HepG2 (cell line): ENCODE measurements around the gene AUTS2. TPM values are rescaled to one million over a fixed set of nuclear protein-coding genes. Genes with fewer than 3 reads are reported as not detected.

Experiments used
- ATAC-seq: fragments of 200-7000 bp; cut with Tn5 transposase; 3 replicates; pipeline ENCODE4 v1.9.1; 2020; ENCODE audit warnings: mild to moderate bottlenecking, moderate library complexity
- BruUV-seq: library from RNA; stranded (reverse); fragments of 400-500 nt; replicated peaks from 2 replicates; lab custom pipeline; 2021; lab: Mats Ljungman, UMichigan
- CTCF ChIA-PET: fragments of 300-600 bp; formaldehyde crosslinking; extraction: SDS; loops from one replicate; lab custom pipeline; 2021; ENCODE audit warnings: low total read pairs, inconsistent platforms, low intra/inter-chr PET ratio; lab: Yijun Ruan, JAX
- POLR2A ChIA-PET: fragments of 350-600 bp; sonication (Branson Sonifier 250); formaldehyde crosslinking; loops from one replicate; lab custom pipeline; 2020; ENCODE audit warnings: antibody characterized with exemption, inconsistent platforms; lab: Yijun Ruan, JAX
- DNase-seq: peaks from one replicate; pipeline ENCODE4 v3.0.0-alpha.2; 2015; ENCODE audit warnings: low spot score
- FAIRE-seq: peaks from 3 replicates; lab custom pipeline; 2011; peaks lifted over from hg19 to GRCh38; lab: Jason Lieb, UNC
- H2AFZ ChIP-seq: one replicate; pipeline ENCODE4 v1.6.1; 2011; ENCODE audit warnings: low read length, inconsistent platforms
- H3K27ac ChIP-seq: fragments of 300-600 bp; 3 replicates; pipeline ENCODE4 v1.8.0; 2011; ENCODE audit warnings: mixed run types, mild to moderate bottlenecking, mixed read lengths, low read length, inconsistent platforms; ENCODE audit not compliant: insufficient read depth; ENCODE audit errors: extremely low read length
- H3K27me3 ChIP-seq, 2 experiments: fragments of 200-600 bp in 1 of 2; 2 replicates in 1 of 2; 3 replicates in 1 of 2; pipeline versions ENCODE4 v1.6.0 to v1.8.0; 2011; ENCODE audit warnings: low read length in 2 of 2, mild to moderate bottlenecking in 2 of 2, moderate library complexity in 2 of 2, inconsistent platforms in 1 of 2; ENCODE audit not compliant: insufficient read depth in 2 of 2, control insufficient read depth in 1 of 2
- H3K36me3 ChIP-seq, 2 experiments: fragments of 200-600 bp in 1 of 2; replicated peaks in 1 of 2; 2 replicates in 1 of 2; 3 replicates in 1 of 2; pipeline versions ENCODE4 v1.5.1 to v1.8.0; 2011; ENCODE audit warnings: low read length in 2 of 2, inconsistent platforms in 1 of 2; ENCODE audit not compliant: insufficient read depth in 2 of 2, control insufficient read depth in 1 of 2
- H3K4me1 ChIP-seq: 2 replicates; pipeline ENCODE4 v1.5.1; 2012; ENCODE audit warnings: low read length, inconsistent platforms; ENCODE audit not compliant: insufficient read depth
- H3K4me2 ChIP-seq: 2 replicates; pipeline ENCODE4 v1.6.0; 2011; ENCODE audit warnings: low read depth, low read length, inconsistent platforms
- H3K4me3 ChIP-seq, 3 experiments: fragments of 200-600 bp in 1 of 3; sonication (generic), shearing (Covaris generic) in 1 of 3; replicated peaks in 1 of 3; 2 replicates each; pipeline ENCODE4 v1.5.1; 2011 to 2016; ENCODE audit warnings: low read length in 3 of 3, inconsistent platforms in 2 of 3, low read depth in 2 of 3, mild to moderate bottlenecking in 2 of 3, control low read depth in 1 of 3, mixed read lengths in 1 of 3; ENCODE audit not compliant: insufficient read depth in 1 of 3
- H3K79me2 ChIP-seq: one replicate; pipeline ENCODE4 v1.6.1; 2011; ENCODE audit warnings: low read length, inconsistent platforms; ENCODE audit not compliant: insufficient read depth
- H3K9ac ChIP-seq: 2 replicates; pipeline ENCODE4 v1.6.0; 2011; ENCODE audit warnings: mild to moderate bottlenecking, low read depth, low read length, inconsistent platforms; ENCODE audit not compliant: insufficient read depth
- H3K9me3 ChIP-seq: 2 replicates; pipeline ENCODE4 v1.5.1; 2012; ENCODE audit warnings: mild to moderate bottlenecking, low read length
- H4K20me1 ChIP-seq: 2 replicates; pipeline ENCODE4 v1.6.0; 2011; ENCODE audit warnings: inconsistent platforms, mild to moderate bottlenecking, low read length, moderate library complexity; ENCODE audit not compliant: insufficient read depth
- CBX2 ChIP-seq, 2 experiments: fragments of 200-600 bp in 1 of 2; sonication (generic); formaldehyde crosslinking in 1 of 2; IDR thresholded peaks; 2 replicates each; pipeline versions ENCODE4 v1.7.0 to v1.8.1; 2018 to 2022; ENCODE audit warnings: low read depth in 2 of 2, low read length in 1 of 2, mild to moderate bottlenecking in 1 of 2, missing genetic modification reagents in 1 of 2
- FUBP1 ChIP-seq: sonication (generic); formaldehyde crosslinking; IDR thresholded peaks from 2 replicates; pipeline ENCODE4 v1.5.1; 2020; ENCODE audit warnings: missing genetic modification reagents, mild to moderate bottlenecking, borderline replicate concordance
- POGZ ChIP-seq: sonication (generic); formaldehyde crosslinking; IDR thresholded peaks from 2 replicates; pipeline ENCODE4 v1.4.0; 2020; ENCODE audit warnings: mild to moderate bottlenecking, missing genetic modification reagents
- ZMYM3 ChIP-seq: sonication (generic); formaldehyde crosslinking; IDR thresholded peaks from 2 replicates; pipeline ENCODE4 v1.5.1; 2020; ENCODE audit warnings: mild to moderate bottlenecking, missing genetic modification reagents
- ZNF609 ChIP-seq: sonication (generic); formaldehyde crosslinking; IDR thresholded peaks from 2 replicates; pipeline ENCODE4 v1.4.0; 2020; ENCODE audit warnings: mild to moderate bottlenecking, missing genetic modification reagents, borderline replicate concordance
- ZSCAN9 ChIP-seq: IDR thresholded peaks from 2 replicates; pipeline ENCODE4 v1.6.1; 2016; ENCODE audit warnings: borderline replicate concordance
- WGBS: methylation state at CpG from one replicate; pipeline ENCODE4 v1.1.6; 2017; ENCODE audit warnings: low lambda C conversion rate; 5-methylcytosine and 5-hydroxymethylcytosine counted together
- in situ Hi-C: cut with HindIII; loops from 2 replicates; pipeline ENCODE4 v1.10.0; 2017; ENCODE audit warnings: low pct_unique_long_range_greater_than_20kb; ENCODE audit not compliant: extremely low pct_ligation_motif_present
- intact Hi-C: fragments of 100-400 bp; cut with micrococcal nuclease; formaldehyde crosslinking; loops from one replicate; pipeline ENCODE4 v1.10.0; 2022; ENCODE audit not compliant: unreplicated experiment
- polyA plus RNA-seq, 8 experiments: library from polyadenylated mRNA; depleted of rRNA in 3 of 8; stranded (reverse) in 7 of 8; unstranded in 1 of 8; fragments of >200 nt; fragmentation: Illumina TruSeq in 4 of 8; extraction: Trizol in 4 of 8; gene quantifications; 2 replicates each; pipeline versions ENCODE4 v1.2.1 to v1.2.3, GENCODE V29; 2011 to 2016; ENCODE audit warnings: low read depth in 4 of 8, missing spikeins in 1 of 8, mixed read lengths in 1 of 8; ENCODE audit not compliant: insufficient read depth in 1 of 8
- total RNA-seq, 5 experiments: library from RNA; depleted of rRNA; stranded (reverse); fragments of >200 nt; fragmentation: Illumina TruSeq; extraction: Trizol; gene quantifications; 2 replicates each; pipeline ENCODE4 v1.2.3, GENCODE V29; 2016; ENCODE audit warnings: low read depth in 1 of 5
- TF ChIP-seq, protein P1 (sequence below): IDR thresholded peaks from 2 replicates; pipeline ENCODE4 v1.4.0; 2020; ENCODE audit warnings: mild to moderate bottlenecking, missing genetic modification reagents

Gene AUTS2
- total and polyA plus RNA-seq, 2 of the 13 experiments (the other 11 are each of a cell fraction or from before 2014, with no cell fraction given), result 0.38 TPM; not detected in 1

DNA sequence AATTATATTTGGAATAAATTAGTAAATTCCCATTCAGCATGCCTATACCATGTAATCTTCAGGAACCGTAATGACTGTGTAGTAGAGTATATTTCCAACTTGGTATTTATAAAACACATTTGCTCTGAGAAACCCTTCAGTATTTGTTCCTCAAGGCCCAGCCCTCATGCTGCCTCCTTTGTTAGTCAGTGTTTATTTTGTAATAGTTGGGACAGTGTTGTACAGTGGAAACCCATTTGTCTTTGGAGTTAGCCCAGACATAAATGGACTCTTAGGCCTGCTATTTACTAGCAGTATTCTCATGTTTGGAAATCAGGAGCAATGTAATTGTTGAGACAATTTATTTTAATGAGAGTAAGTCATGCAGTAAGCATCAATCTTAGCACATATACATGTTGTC is 686.9 kb downstream of the AUTS2 start:
- no peaks in the 10 kb centered on the region for H3K27me3 ChIP-seq
- no peak overlapping the region for H3K4me3 ChIP-seq
- no peak for DNase-seq
- POLR2A ChIA-PET, result no interaction called here
- no peaks in the 10 kb centered on the region for H3K4me1 ChIP-seq
- no peak for FAIRE-seq
- CTCF ChIA-PET, result no interaction called here
- no peak overlapping the region for H3K9ac ChIP-seq
- H3K9me3 ChIP-seq, result no peaks in the 10 kb centered on the region
- no peak for ATAC-seq
- H3K27ac ChIP-seq, result no peak overlapping the region
- WGBS, result 35% methylated on average over 1 of the region's 1 CpG
- no peak for TF ChIP-seq ZMYM3 (CRISPR knock-in tag)
- TF ChIP-seq ZSCAN9 (CRISPR knock-in tag), result no peak
- TF ChIP-seq CBX2 (IDR thresholded peaks at IDR 0.05; ENCODE audit: low read depth, low read length), result no peak
- no peak for TF ChIP-seq CBX2 (CRISPR knock-in tag; IDR thresholded peaks at IDR 0.05; ENCODE audit: low read depth)
- TF ChIP-seq, protein P1, sequence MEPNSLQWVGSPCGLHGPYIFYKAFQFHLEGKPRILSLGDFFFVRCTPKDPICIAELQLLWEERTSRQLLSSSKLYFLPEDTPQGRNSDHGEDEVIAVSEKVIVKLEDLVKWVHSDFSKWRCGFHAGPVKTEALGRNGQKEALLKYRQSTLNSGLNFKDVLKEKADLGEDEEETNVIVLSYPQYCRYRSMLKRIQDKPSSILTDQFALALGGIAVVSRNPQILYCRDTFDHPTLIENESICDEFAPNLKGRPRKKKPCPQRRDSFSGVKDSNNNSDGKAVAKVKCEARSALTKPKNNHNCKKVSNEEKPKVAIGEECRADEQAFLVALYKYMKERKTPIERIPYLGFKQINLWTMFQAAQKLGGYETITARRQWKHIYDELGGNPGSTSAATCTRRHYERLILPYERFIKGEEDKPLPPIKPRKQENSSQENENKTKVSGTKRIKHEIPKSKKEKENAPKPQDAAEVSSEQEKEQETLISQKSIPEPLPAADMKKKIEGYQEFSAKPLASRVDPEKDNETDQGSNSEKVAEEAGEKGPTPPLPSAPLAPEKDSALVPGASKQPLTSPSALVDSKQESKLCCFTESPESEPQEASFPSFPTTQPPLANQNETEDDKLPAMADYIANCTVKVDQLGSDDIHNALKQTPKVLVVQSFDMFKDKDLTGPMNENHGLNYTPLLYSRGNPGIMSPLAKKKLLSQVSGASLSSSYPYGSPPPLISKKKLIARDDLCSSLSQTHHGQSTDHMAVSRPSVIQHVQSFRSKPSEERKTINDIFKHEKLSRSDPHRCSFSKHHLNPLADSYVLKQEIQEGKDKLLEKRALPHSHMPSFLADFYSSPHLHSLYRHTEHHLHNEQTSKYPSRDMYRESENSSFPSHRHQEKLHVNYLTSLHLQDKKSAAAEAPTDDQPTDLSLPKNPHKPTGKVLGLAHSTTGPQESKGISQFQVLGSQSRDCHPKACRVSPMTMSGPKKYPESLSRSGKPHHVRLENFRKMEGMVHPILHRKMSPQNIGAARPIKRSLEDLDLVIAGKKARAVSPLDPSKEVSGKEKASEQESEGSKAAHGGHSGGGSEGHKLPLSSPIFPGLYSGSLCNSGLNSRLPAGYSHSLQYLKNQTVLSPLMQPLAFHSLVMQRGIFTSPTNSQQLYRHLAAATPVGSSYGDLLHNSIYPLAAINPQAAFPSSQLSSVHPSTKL, result no peak
- no peak for TF ChIP-seq ZNF609 (CRISPR knock-in tag)
- no peak for TF ChIP-seq FUBP1 (CRISPR knock-in tag)
- TF ChIP-seq POGZ (CRISPR knock-in tag), result no peak
- in situ Hi-C loops, result no loop called here
- intact Hi-C loops, result no loop called here
- no peak overlapping the region for H3K4me2 ChIP-seq
- BruUV-seq, result no TSS peak
- no peak overlapping the region for H2AFZ ChIP-seq
- H3K79me2 ChIP-seq, result no peaks in the 10 kb centered on the region
- no peaks in the 10 kb centered on the region for H4K20me1 ChIP-seq
- no peaks in the 10 kb centered on the region for H3K36me3 ChIP-seq
